Right ventricle myocardium superior (tissue), 1 donor: Measurements from ENCODE around the gene PCK1. TPM values are rescaled to one million over a fixed set of nuclear protein-coding genes. Genes with fewer than 3 reads are reported as not detected.

ENCODE experiments used
- ATAC-seq: fragments of 200-7000 bp; cut with Tn5 transposase; one replicate; pipeline ENCODE4 v1.9.1; 2020; ENCODE audit warnings: mild to moderate bottlenecking; ENCODE audit not compliant: poor library complexity
- DNase-seq: peaks from one replicate; pipeline ENCODE4 v3.0.0-alpha.2; 2020
- intact Hi-C: fragments of 100-400 bp; cut with DNase I; formaldehyde crosslinking; loops from one replicate; pipeline ENCODE4 v1.11.2; 2022
- total RNA-seq: library from RNA; stranded (reverse); fragmentation: NEBNext Ultra II Directional; extraction: Animal tissue kit (Norgen Biotek cat#: 25700); gene quantifications from one replicate; pipeline ENCODE4 v1.2.1, GENCODE V29; 2021
- donor health status: DM: no; HTN: yes; CAD: no; lungs with severe emphysema.

PCK1 gene
- total RNA-seq, 1 donor from 2014 or later, result 2.3 TPM

GRCh38 chr20:57610261-57610952 lies 49.5 kb downstream of the PCK1 start:
- DNase-seq, result no peak
- intact Hi-C loops, result no loop called here

GRCh38 chr20:57611586-57612311 lies 50.8 kb downstream of the PCK1 start:
- ATAC-seq (peak; percentile 76), DNase-seq (peak; percentile 68)
- intact Hi-C loops, result no loop called here

More at GRCh38 chr20:57610261-57610952, 49.5 kb downstream of the PCK1 start:
- no peak for ATAC-seq

- DNase-seq (no peak), ATAC-seq (no peak)
- intact Hi-C loops, result no loop called here
Measured at GRCh38 chr20:57612436-57612835, 51.5 kb downstream of the PCK1 start.

GRCh38 chr20:57612916-57613315 lies 52.0 kb downstream of the PCK1 start:
- DNase-seq, result no peak
- intact Hi-C loops, result no loop called here
- no peak for ATAC-seq

- ATAC-seq, result no peak
- DNase-seq, result no peak
- intact Hi-C loops, result no loop called here
Measured at GRCh38 chr20:57613481-57613921, 52.6 kb downstream of the PCK1 start.

- intact Hi-C loops, result no loop called here
- ATAC-seq, result no peak
- DNase-seq, result no peak
Measured at GRCh38 chr20:57614490-57615444, 53.9 kb downstream of the PCK1 start.

GRCh38 chr20:57615445-57615811 lies 54.5 kb downstream of the PCK1 start:
- no peak for ATAC-seq
- intact Hi-C loops, result no loop called here
- DNase-seq, result no peak

- ATAC-seq (no peak), DNase-seq (no peak)
Measured at GRCh38 chr20:57616143-57616951, 55.4 kb downstream of the PCK1 start.

GRCh38 chr20:57617079-57617795 lies 56.3 kb downstream of the PCK1 start:
- DNase-seq (no peak), ATAC-seq (no peak)
- intact Hi-C loops, result no loop called here

More at GRCh38 chr20:57616143-57616951, 55.4 kb downstream of the PCK1 start:
- intact Hi-C loops, result no loop called here

Other genes with a start within 250 kb of the PCK1 start
- not detected for gene SPO11, start 231.3 kb upstream of the PCK1 start, total RNA-seq
- 13.2 TPM for gene RAE1, start 209.9 kb upstream of the PCK1 start, total RNA-seq
- 91.5 TPM for gene RBM38, start 169.7 kb upstream of the PCK1 start, total RNA-seq
- not detected for gene CTCFL, start 36.0 kb upstream of the PCK1 start, total RNA-seq
- not detected for gene ZBP1, start 59.3 kb downstream of the PCK1 start, total RNA-seq
- gene PMEPA1, start 148.9 kb downstream of the PCK1 start, total RNA-seq, result 21.5 TPM